Testis (tissue), 2 donors: ENCODE data around the gene BABAM2.

ENCODE experiments used
- POLR2A ChIP-seq: fragments of 450-650 bp; IDR thresholded peaks from one replicate; pipeline ENCODE4 v1.6.1; 2017; ENCODE audit warnings: antibody characterized with exemption, mild to moderate bottlenecking, moderate library complexity
- TF ChIP-seq, protein P1 (sequence below), 3 experiments: fragments of 450-650 bp in 2 of 3; fragments of 200-600 bp in 1 of 3; sonication (generic) in 1 of 3; IDR thresholded peaks; one replicate each; pipeline ENCODE4 v1.5.1; 2016 to 2019; ENCODE audit warnings: antibody characterized with exemption in 3 of 3, mild to moderate bottlenecking in 2 of 3, moderate library complexity in 1 of 3

DNA sequence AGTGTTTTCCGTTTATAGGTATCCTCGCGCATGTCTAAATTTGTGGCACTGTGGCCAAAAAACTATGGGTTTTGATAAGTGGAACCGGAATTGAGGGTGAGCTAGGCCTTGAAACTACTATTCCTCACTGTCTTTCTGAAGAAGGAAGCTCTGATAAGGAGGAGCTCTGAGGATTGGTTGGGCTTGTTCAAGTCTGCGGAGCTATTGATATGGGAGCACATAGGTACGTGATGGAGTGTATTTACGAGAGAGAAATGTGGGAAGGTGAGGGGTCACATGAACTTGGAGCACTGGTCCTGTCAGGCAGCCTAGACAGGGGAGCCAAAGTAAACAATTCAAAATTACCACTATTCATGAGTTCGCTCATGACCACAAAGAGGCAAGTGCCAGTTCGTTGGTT, 131.4 kb downstream of the BABAM2 start:
- TF ChIP-seq, protein P1, sequence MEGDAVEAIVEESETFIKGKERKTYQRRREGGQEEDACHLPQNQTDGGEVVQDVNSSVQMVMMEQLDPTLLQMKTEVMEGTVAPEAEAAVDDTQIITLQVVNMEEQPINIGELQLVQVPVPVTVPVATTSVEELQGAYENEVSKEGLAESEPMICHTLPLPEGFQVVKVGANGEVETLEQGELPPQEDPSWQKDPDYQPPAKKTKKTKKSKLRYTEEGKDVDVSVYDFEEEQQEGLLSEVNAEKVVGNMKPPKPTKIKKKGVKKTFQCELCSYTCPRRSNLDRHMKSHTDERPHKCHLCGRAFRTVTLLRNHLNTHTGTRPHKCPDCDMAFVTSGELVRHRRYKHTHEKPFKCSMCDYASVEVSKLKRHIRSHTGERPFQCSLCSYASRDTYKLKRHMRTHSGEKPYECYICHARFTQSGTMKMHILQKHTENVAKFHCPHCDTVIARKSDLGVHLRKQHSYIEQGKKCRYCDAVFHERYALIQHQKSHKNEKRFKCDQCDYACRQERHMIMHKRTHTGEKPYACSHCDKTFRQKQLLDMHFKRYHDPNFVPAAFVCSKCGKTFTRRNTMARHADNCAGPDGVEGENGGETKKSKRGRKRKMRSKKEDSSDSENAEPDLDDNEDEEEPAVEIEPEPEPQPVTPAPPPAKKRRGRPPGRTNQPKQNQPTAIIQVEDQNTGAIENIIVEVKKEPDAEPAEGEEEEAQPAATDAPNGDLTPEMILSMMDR (IDR thresholded peaks at IDR 0.05): no peak
- TF ChIP-seq POLR2A: no peak
